Measurements from ENCODE around the gene CHRNB2.

CHRNB2 gene

DNA sequence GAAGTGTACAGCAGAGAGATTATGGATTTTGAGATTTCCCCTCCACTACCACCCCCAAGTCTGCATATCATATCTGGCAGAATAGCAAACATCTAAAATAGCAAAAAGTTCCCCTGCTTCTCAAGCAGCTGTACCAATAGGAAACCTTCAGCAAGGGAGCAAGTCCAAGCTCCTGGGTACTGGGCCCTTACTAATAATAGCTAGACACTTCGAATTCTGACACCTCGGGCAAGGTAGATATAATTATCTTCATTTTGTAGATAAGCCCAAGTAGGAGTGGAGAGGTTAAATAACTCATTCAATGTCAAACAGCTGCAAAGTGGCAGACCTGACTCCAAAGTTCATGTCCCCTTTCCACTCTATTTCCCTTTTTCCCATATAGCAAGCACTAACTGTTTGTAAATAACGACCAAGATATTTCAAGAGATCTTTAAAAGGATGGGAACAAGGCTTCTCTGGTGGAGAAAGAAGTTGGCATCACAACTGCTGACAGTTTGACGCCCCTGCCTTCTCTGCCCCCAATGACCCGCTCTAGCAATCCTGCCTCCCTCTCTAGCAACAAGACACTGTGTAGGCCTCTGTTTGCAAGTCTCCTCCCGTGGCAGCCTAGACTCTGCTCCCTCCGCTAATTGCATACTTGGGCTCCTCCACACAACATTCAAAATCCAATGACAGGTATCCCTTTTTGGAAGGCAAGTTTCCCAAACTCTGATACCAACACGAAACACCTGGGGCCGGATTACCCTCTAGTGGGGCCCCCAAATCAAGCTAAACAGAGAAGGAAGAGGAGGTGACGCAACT is 59.1 kb downstream of the CHRNB2 start:
- in situ Hi-C loops (cut with MboI; ENCODE audit: low pct_unique_long_range_greater_than_20kb, low sequenced_read_pairs), result no loop called here
- DNase-seq, result no peak

DNA sequence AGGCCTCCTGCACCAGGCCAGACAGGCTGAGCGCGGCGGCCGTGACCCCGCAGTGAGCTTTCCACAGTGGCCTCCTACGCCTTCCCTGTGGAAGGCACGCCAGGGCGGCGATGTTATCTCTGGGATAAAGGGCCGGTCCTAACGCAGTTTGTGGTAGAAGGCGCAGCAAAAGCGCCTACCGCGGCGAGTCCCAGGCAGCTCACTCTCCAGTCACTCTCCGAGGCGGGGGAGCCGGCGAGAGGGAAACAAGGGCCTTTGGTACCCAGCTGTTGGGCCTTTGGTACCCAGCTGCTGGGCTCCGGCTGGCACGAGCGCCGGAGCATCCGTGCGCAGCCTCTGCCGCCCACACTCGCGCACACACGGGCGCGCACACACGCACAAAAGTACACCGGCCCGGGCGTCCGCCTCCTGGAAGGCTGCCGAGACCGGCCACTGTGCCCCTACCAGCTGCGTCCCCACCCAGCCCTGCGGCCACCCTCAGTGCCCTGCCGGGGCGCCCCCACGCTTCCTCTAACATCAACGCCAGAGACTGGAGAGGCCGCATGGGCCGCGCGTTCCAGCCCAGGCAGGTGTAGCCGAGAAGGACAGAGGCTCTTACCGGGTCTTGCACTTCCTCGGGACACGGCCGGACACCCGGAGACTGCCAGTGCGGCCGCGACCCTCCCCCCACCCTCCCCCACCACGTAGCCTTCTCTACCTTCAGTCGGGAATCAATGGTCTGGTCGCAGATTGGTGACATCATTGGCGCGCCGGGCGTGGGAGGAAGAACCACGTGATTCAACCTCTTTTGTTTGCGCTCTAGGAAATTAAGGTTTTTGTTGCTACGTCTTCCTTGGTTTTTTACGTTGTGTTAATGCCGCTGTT is 59.9 kb downstream of the CHRNB2 start:
- in situ Hi-C loops (cut with MboI; ENCODE audit: low pct_unique_long_range_greater_than_20kb, low sequenced_read_pairs), result no loop called here
- DNase-seq, result peak; percentile 89

- DNase-seq, result no peak
- in situ Hi-C loops (cut with MboI; ENCODE audit: low pct_unique_long_range_greater_than_20kb, low sequenced_read_pairs), result no loop called here
Measured at GRCh38 chr1:154628121-154628405, 60.5 kb downstream of the CHRNB2 start.

GRCh38 chr1:154629061-154629674 is 61.6 kb downstream of the CHRNB2 start:
- in situ Hi-C loops (cut with MboI; ENCODE audit: low pct_unique_long_range_greater_than_20kb, low sequenced_read_pairs), result no loop called here
- DNase-seq, result peak; percentile 60

Measured in KBM-7 (cell line).